GM21447 (cell line): Measurements from ENCODE around the gene KMT5B.

ENCODE experiments used
- ATAC-seq: cut with Tn5 transposase; IDR thresholded peaks from one replicate; pipeline ENCODE4 v1.9.1; 2021; ENCODE audit not compliant: unreplicated experiment

The KMT5B gene

DNA sequence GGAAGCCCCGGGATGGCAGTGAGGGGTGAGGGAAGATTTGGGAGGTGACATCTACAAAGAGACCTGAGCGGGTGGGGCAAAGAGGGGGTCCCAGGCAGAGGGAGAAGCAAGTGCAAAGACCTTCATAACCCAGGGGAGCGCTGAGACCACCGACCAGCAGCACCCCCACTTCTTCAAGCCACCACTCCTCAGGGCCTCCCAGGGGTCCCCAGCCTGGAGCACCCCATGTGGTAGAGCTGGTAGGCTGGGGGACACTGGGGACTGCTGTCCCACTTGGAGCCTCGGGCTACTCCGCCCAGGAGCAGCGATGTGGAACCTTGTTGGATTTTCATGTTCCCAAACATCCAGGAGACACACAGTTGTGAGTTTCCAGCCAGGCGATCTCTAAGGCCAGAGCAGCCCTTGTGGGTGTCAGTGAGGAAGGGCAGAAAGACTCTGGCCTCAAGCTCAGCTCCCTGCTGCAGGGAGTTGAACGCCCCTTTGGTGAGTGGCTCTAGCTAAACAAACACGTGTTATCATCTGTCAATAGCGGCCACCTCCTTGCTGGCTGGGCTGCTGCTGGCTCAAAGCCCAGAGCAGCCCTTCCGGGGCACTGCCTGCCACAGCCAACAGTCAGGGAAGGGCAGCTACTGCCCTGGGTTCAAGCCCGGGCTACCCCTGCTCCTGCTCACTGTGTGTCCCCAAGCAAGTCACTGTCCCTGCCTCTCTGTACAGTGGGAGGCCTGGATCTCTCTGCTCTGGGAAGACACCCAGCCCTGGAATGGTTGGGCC lies 66.2 kb downstream of the KMT5B start:
- no peak for ATAC-seq

DNA sequence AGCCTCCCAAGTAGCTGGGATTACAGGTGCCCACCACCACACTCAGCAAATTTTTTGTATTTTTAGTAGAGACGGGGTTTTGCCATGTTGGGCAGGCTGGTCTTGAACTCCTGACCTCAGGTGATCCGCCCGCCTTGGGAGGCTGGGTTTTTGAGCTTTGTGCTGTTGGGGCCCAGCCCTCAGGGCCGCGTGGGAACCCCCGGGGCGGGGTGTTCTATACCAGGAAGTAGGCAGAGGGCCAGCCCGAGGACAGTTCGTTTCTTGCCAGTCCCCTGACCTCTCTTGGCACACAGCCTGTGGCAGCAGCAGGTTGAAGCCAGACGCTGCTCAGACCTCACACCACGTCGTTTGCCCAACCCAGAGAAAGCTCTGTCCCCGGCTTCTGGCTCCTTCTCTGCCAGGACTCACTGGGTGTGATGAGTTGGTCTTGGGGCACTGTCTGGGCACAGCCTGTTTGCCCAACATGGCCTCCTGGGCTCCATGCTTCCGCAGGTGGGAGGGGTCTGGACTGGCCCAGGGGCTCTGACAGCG lies 67.0 kb downstream of the KMT5B start:
- ATAC-seq: no peak

DNA sequence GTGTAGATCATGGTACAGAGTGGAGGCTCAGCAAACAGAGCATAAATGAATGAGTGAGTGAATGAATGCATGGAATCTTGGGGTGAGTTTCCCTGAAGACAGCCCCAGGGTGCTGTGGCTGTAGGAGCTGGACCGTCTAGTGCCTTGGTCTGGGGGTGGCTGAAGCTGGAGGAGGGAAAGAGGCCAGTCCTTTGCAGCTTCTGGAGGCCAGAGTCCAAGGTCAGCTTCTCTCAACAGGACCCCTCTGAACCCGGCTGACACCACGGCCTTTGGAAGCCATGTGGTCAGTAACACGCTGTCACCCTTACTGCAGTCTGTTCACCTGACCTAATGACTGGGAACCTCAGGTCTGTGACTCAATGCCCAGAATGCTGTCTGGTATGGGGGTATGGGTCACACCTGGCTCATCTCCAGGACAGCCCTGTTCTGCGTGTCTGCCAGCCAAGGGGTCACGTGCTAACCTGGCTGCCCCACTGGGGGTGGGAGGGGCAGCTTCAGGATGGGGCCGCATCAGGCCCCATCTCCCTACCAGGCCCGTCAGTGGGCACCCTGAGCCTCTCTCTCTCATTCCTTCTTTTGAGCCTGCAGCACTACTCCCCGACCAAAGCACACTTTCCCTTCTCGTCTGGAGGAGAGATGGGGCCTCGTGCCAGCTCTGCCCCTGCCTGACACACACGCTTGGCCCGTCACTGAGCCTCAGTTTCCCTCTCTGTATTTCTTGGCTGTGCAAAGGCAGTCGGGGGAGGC lies 67.8 kb downstream of the KMT5B start:
- no peak for ATAC-seq

DNA sequence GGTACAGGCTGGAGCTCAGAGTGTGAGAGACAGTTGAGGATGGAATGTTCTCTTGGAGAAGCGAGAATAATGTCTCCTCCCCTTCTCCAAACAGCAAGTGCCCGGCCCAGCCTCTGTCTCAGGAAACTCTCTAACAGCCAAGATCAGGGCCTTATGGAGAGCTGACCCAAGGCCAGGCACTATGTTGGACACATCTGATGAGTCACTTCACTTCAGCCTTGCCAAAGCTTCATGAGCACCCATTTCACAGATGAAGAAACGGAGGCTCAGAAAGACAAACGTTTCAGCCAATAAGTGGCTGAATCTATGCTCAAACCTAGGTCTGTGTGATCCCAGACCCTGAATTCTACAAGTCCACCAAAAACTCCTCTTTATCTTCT lies 69.8 kb downstream of the KMT5B start:
- ATAC-seq: no peak

DNA sequence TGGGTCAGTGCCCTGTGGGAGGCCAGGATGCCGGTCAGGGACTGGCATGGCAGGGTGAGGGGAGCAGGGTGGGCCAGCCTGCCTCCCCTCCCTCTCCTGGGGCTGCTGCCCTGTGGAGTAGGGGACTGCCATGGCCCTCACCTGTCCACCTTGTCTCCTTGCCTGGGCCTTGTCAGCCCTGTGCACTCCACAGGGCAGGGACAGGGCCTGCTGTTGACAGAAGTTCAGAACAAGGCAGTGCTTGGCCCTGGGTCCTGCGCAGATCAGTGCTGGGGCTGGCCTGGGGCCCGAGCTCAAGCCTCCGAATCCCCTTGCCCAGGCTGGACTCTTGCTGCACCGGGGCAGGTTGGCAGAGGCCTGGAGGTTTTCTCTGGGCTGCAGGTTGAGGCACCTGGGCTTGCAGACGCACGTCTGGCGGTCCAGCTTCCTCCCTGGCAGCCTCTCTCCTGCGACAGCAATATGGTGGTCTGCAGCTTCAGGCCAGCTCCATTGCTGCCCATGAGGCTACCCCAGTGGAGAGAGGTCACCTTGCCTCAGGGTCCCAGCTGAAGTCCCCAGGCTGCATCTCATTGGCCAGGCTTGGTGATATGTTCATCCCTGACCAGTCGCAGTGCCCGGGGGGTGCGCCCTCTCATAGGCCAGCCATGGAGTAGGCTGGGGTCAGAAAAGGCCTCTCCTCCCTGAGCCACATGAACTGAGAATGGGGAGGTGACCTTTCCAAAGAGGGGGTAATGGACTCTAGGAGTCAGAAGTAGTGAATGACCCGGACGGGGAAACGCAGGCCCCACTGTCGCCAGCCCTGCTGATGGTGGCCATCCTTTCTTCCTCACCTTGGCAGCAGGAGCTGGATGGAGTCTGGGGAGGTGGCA lies 70.4 kb downstream of the KMT5B start:
- ATAC-seq: no peak

DNA sequence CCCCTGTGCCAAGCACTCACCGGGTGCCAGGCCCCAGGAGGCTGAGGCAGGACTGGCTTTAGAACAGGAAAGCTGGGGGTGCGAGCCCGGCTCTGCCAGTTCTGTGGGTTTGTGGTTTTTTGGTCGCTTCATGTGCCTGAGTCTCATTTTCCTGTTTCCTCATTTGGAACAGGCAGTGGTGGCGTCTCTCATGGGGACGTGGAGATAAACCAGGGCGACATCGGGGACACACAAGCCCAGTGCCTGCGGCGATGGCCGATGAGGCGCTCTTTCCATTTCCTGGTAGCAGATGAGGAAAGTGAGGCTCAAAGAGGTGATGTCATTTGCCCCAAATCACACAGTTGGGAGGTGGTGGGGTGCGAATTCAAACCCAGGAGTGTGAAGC lies 71.1 kb downstream of the KMT5B start:
- ATAC-seq: no peak

DNA sequence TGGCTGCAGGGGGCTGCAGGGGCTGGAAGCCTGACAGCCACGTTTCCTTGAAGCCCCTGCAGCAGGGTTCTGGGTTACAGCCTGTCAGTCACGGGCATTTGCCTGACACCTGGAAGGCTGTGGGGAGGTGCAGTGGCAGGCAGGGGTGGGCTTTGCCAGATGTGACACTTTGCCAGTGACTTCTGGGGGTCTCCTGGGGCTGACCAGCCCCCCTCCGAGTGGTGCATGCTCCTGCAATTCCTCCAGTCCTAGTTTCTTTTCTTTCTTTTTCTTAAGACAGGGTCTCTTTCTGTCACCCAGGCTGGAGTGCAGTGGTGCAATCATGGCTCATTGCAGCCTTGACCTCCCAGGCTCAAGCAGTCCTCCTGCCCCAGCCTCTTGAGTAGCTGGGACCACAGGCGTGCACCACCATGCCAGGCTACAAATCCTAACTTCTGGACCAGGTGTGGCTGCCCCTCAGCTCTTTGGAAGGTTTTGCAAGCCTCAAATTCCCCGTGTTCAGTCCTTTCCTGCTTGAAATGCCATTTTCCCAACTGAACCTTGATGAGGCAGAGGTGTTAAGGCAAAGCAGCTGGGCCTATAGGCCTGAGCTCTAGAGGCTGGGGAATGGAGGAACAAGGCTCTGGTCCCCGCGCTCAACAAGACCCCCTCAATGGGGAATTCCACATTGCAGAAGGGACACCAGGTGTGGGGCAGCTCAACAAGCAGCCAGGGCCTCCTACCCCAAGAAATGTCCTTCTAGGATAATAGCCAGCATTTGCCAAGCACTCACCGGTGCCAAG lies 71.7 kb downstream of the KMT5B start:
- ATAC-seq: no peak

DNA sequence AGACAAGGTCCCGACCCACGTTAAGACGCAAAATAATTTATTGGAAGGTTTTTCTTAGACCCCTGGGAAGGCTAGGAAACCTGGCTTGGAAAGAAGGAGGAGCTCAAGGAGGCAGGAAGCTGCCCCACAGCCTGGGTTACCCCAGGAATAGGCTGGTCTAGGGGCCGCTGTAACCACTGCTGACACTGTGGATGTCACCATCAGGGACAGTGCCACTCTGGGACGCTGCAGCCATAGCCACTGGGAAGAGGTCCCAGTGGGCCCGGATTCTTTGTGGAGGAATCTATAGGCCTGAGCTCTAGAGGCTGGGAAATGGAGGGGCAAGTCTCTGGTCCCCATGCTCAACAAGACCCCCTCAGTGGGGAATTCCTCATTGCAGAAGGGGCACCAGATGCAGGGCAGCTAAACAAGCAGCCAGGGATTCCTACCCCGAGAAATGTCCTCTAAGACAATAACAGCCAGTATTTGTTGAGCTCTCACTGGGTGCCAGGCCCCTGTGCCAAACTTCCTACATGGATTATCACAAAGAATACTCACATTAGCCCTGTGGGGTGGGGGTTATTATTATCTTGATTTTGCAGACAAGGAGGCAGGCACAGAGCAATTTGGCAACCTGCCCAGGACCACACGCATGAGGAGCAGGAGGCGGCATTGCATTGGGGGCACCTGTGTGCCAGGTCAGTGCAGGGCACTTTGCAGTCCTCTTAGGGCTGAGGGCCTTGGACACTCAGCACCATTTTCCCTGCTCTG lies 72.4 kb downstream of the KMT5B start:
- ATAC-seq: no peak

DNA sequence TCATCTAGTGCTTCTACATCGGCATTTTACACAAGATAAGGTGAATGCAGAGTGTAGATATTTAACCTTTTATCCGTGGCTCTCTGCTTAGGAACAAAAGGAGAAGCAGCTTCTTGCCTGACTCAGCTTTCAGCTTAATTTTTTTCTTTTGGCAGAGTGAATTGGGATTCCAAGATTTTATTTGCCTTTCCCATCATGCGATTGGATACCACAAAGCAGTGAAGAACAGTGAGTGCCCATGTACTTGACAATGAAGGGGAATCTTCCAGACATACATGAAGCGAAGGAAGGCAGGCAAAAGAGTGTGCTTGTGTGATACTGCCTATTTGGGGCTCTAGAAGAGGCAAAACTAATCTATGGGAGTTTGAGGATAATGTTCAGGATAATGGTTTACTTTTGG lies 74.9 kb downstream of the KMT5B start:
- ATAC-seq: no peak

DNA sequence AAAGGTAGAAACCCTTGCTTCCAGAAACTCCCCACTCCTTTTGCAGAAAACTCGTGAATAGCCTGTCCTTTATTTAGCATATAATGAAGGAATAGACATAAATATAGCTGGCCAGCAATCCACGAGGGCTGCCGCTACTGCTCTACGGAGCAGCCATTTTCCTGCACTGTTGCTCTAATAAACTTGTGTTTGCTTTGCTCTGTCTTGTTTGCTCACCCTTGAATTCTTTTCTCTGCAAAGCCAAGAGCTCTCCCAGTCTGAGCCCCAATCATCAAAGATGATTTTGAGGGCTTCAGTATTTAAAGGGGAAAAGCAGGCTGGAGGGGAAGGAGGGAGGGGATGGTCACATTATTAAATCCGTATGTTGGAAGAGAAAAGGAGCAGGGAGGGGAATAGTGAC lies 75.3 kb downstream of the KMT5B start:
- no peak for ATAC-seq

DNA sequence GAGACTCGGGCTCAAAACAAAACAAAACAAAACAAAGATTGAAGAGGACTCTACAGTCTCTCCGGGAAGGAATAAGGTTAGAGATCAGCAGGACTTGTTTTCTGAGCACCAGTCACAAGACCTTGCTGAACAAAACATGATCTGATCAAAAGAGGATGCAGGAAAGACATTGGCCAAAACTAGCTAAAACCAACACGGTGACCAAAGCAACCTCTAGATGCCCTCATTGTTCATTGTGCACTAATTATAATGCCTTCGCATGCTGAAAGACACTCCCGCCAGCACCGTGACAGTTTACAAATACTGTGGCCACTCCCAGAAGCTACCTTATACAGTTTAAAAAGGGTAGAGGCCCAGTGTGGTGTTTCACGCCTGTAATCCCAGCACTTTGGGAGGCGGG lies 76.2 kb downstream of the KMT5B start:
- ATAC-seq: no peak

DNA sequence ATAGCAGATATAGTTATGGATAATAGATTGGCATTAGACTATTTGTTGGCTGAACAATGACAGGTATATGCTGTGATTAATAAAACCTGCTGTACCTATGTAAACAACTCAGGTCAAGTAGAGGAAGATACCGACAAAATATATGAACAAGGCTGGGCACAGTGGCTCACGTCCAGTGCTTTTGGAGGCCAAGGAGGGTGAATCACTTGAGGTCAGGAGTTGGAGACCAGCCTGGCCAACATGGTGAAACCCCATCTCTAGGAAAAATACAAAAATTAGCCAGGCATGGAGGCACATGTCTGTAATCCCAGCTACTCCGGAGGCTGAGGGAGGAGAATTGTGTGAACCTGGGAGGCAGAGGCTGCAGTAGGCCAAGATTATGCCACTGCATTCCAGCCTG lies 77.9 kb downstream of the KMT5B start:
- ATAC-seq: no peak

DNA sequence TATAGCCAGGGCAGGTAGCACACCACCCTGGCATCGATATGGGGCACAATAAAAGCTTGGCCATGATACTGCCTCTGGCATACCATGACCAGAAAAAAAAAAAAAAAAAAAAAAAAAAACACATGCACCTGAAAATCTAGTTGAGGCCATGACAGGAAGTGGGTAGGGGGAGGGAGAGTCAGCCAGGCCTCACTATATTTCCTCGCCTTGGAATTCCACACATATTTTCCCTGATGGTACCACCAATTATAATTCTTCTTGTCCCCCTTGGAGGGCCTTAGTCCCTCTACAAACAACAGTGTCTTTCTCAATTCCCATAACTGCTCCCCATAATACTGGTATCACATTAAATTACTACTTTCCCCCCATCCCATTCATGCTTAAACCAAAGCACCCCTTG lies 79.3 kb downstream of the KMT5B start:
- no peak for ATAC-seq

DNA sequence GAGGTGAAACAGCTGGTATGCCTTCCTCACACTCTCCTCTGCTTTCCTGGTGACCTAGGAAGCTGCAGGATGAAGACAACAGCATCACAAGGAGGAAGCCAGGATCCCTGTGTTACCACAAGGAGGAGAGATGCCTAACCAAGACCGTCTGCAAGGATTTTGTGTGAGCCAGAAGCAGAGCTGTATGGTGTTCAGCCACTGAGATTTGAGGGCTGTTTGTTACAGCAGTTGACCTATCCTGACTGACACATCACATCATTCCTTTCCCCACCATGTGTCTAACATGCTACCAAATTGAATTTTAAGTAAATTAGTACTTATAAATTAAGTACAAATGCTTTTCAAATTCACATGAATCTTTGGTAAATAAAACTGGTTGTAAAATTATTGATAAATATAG lies 83.0 kb downstream of the KMT5B start:
- no peak for ATAC-seq

DNA sequence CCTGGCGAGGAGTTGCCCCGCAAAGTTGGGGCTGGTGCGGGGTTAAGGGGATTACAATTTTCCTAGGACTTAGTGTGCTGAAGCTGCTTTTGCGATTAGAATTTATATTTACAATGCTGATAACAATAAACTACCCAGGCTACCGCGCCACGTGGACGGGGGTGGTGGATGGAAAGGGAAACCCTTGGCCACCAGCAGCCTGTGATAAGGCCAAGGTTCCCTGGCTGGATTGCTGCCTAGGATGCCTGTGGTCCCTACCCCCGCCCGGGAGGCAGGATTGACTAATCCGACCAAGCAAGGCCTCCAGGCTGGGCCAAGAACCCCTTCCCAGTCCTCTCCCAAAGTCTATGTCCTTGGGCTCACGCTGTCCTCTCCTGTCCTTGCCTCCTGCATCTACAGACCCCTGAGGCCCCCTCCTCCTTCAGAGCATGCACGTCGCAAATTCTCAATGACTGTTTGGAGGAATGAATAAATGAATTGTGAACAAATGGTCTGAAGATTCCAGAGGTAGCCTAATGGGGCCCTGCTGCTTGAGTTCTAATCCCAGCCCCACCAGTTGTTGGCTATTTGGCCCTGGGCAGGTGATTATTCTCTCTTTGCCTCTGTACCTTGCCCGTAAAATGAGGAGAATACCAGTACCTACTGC lies 84.3 kb downstream of the KMT5B start:
- no peak for ATAC-seq

DNA sequence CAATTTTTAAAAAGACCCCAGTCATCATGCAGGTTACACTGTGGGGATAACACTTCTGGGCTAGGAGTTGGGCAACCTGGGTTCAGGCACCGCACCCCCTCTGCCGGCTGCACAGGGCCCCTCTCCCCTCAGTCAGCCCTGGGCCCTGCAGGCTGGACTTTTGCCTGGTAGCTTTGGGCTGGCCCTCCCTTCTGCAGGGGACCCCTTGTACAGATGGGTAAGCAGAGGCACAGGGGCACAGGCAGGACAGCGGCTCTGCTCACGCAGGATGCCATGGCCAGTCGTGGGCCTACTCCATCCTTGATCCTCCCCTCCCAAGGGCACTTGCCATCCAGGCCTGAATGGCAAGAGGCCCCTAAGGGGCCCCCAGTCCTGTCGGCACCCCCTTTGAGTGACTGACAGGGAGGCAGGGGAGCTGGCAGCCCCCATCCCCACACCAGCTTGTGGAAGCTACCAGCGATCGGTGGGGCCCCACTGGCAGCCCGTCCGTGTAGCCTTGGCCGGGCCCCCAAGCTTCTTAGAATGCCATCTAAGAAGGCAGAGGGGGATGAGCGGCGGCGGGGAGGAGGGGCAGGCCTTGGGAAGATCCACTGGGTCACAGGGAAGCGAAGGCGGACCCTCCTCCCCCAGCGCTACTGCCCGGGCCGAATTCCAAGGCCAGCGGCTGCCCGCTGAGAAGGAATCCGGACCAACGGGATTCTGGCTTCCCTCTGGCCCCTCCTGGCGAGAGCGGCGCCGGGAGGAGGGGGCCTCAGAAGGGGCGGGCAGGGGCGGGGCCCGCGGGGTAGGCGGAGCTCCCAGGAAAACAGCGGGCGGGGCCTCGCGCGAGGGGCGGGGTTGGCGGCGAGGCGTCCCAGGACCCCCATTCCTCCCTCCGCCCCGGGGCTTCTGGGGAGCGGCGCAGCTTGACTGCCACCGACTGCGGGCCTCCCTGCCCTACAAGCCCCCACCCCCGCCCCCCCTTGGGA lies 85.1 kb downstream of the KMT5B start:
- no peak for ATAC-seq

DNA sequence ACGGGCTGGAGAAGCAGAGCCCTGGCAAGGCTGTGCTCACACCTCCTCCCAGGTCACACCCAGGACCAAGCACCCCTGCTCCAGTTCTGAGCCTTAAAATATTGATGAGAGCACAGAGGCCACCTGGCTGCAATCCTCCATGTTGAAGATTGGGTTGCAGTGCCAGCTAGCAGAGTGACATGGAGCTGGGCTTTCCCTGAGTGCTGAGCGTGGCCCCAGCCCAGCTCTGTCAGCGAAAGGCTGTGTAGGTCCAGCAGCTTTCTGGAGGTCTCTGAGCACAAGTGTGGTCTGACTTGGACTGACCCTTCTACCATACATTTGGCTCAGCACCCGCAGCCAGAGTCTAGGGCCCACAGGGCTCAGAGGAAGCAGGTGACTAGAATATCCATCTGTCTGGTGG lies 87.9 kb downstream of the KMT5B start:
- no peak for ATAC-seq

DNA sequence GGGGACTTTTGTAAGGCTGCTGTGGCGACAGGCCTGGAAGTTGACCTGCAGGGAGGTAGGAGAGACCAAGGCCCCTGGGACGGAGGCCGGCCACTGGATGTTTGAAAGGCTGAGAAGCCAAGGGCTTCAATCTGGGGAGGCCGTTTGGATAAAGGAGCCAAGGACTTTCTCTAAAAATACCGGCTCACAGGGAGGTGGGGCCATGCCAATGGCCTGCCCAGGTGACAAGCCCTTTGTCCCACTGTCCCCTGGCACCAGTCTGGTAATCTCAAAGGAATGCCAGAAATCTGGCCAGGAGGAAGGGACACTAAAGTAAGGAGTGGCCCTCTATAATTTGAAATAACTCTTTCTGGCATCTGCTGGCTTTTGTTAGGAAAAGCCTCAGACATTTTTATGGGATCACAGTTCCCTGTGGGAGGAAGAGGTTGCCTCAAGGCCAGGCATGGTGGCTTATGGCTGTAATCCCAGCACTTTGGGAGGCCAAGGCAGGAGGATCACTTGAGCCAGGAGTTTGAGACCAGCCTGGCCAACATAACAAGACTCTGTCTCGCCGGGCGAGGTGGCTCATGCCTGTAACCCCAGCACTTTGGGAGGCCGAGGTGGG lies 90.1 kb downstream of the KMT5B start:
- no peak for ATAC-seq
